GM18499 (cell line): ENCODE measurements around the gene SPATA18.
"Not testable (repeated sequence)": the region's sequence is repeated elsewhere in the genome, so short reads cannot be mapped to it uniquely, and the experiment has no call there.

Source experiments
- ATAC-seq: cut with Tn5 transposase; IDR thresholded peaks from one replicate; pipeline ENCODE4 v1.9.1; 2021; ENCODE audit warnings: moderate number of reproducible peaks; ENCODE audit not compliant: insufficient read depth, unreplicated experiment

The SPATA18 gene

GRCh38 chr4:52105276-52105675, 54.2 kb downstream of the SPATA18 start:
- no peak for ATAC-seq

GRCh38 chr4:52106191-52106590, 55.1 kb downstream of the SPATA18 start:
- ATAC-seq = no peak

- no peak for ATAC-seq
Measured at GRCh38 chr4:52106660-52107059, 55.6 kb downstream of the SPATA18 start.

- ATAC-seq = no peak
Measured at GRCh38 chr4:52107336-52107735, 56.2 kb downstream of the SPATA18 start.

GRCh38 chr4:52107745-52108144, 56.6 kb downstream of the SPATA18 start:
- ATAC-seq = no peak

- ATAC-seq = no peak
Measured at GRCh38 chr4:52110171-52110570, 59.1 kb downstream of the SPATA18 start.

- ATAC-seq = no peak
Measured at GRCh38 chr4:52111995-52112394, 60.9 kb downstream of the SPATA18 start.

- ATAC-seq = no peak
Measured at GRCh38 chr4:52112411-52112810, 61.3 kb downstream of the SPATA18 start.

- no peak for ATAC-seq
Measured at GRCh38 chr4:52116641-52117040, 65.5 kb downstream of the SPATA18 start.

GRCh38 chr4:52126226-52126625, 75.1 kb downstream of the SPATA18 start:
- ATAC-seq = no peak

GRCh38 chr4:52126966-52127365, 75.9 kb downstream of the SPATA18 start:
- no peak for ATAC-seq

- ATAC-seq = no peak
Measured at GRCh38 chr4:52135171-52135570, 84.1 kb downstream of the SPATA18 start.

GRCh38 chr4:52137152-52137551, 86.0 kb downstream of the SPATA18 start:
- not testable (repeated sequence) for ATAC-seq

- ATAC-seq = no peak
Measured at GRCh38 chr4:52142816-52143215, 91.7 kb downstream of the SPATA18 start.

- ATAC-seq = no peak
Measured at GRCh38 chr4:52143815-52144214, 92.7 kb downstream of the SPATA18 start.

GRCh38 chr4:52144372-52144771, 93.3 kb downstream of the SPATA18 start:
- ATAC-seq = no peak
